ENCODE measurements around the gene PAPPA2.

Gene PAPPA2

DNA sequence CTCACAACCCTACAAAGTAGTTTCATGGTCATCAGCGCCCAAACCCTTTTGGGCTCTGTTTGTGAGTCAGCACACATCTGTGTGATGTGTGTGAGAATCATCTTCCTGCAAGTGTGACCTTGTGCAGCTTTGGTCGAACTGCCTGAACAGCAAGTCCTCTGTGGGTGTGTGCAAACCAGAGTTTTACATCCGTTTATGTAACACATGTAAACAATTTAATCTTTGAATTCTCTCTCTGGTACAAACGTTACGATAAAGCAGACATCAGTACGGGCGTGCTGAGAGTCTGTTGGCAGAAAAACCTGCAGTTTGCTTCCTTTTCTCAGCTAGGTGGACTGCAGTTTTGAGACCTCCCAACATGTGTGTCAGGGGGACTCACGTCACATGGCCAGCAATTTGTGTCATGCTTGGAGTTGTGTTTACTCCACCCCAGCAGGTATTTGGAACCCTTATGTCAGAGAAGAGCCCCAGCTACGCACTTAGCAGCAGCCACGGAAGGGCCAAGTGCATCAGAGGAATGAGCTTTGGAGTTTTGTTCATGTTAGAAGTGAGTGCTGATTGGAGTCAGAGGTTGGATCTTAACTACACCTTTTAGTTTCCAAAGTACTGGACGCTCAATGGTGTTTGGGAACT lies 230.8 kb downstream of the PAPPA2 start:
- Histone ChIP-seq H3K4me3 (ENCODE audit: low read depth, low read length) (no peak overlapping the region), H3K9ac (ENCODE audit: low read length) (no peak overlapping the region), H3K4me1 (ENCODE audit: control insufficient read depth, insufficient read depth, low read length) (peaks cover 14% of the 10 kb centered on the region; the same call in 1 of the 2 replicates), H3K9me3 (ENCODE audit: control insufficient read depth, insufficient read depth, low read depth, low read length) (no peaks in the 10 kb centered on the region), H3K27ac (ENCODE audit: low read depth, low read length) (no peak overlapping the region), H3K36me3 (ENCODE audit: control insufficient read depth, insufficient read depth, low read length) (no peaks in the 10 kb centered on the region), H3K27me3 (ENCODE audit: control insufficient read depth, insufficient read depth, low read length) (no peaks in the 10 kb centered on the region)

DNA sequence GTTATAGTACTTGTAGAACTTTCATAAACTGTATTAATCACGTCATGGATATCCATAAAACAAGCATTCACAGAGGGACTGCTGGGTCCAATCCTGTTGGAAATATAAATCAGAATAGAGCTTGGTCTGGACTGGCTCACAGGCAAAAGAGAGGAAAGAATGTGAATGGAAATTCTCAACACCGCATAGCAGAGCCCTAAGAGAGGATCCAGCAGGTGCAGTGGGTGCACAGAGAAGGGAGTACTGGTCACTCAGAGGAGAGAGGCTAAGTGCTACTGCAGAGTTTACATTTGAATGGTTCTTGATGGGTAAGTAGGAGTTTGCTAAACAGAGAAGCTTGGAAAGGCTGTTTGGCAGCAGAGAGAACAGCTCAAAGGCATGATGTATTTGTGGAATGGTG lies 231.7 kb downstream of the PAPPA2 start:
- H3K9me3 ChIP-seq (ENCODE audit: control insufficient read depth, insufficient read depth, low read depth, low read length) = no peaks in the 10 kb centered on the region
- no peak overlapping the region for H3K9ac ChIP-seq (ENCODE audit: low read length)
- peaks cover 10% of the 10 kb centered on the region; the same call in 1 of the 2 replicates for H3K4me1 ChIP-seq (ENCODE audit: control insufficient read depth, insufficient read depth, low read length)

DNA sequence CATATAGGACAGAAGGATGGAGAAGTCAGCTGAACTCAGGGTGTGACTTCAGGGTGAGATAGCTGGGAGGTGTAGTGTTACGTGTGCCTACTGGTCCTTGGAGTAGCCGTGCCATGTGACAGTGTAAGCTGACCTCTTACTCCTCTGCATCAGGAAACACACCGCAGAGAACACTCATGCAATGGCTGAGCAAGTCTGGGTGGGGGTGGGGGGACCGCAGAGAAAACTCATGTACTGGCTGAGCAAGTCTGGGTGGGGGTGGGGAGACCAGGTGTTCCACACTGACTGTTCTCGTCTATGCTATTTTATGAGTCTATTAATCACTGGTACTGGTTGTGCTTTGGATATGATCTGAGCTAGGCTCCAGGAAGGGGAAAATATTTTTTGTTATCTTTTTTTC lies 233.1 kb downstream of the PAPPA2 start:
- Histone ChIP-seq H3K36me3 (ENCODE audit: control insufficient read depth, insufficient read depth, low read length) (no peaks in the 10 kb centered on the region), H3K9ac (ENCODE audit: low read length) (no peak overlapping the region), H3K4me3 (ENCODE audit: low read depth, low read length) (no peak overlapping the region), H3K9me3 (ENCODE audit: control insufficient read depth, insufficient read depth, low read depth, low read length) (no peaks in the 10 kb centered on the region), H3K27ac (ENCODE audit: low read depth, low read length) (no peak overlapping the region), H3K27me3 (ENCODE audit: control insufficient read depth, insufficient read depth, low read length) (no peaks in the 10 kb centered on the region), H3K4me1 (ENCODE audit: control insufficient read depth, insufficient read depth, low read length) (peaks cover 10% of the 10 kb centered on the region; the same call in 1 of the 2 replicates)

More for the DNA sequence above, 231.7 kb downstream of the PAPPA2 start:
- Histone ChIP-seq H3K4me3 (ENCODE audit: low read depth, low read length) (no peak overlapping the region), H3K36me3 (ENCODE audit: control insufficient read depth, insufficient read depth, low read length) (no peaks in the 10 kb centered on the region), H3K27ac (ENCODE audit: low read depth, low read length) (no peak overlapping the region), H3K27me3 (ENCODE audit: control insufficient read depth, insufficient read depth, low read length) (no peaks in the 10 kb centered on the region)

DNA sequence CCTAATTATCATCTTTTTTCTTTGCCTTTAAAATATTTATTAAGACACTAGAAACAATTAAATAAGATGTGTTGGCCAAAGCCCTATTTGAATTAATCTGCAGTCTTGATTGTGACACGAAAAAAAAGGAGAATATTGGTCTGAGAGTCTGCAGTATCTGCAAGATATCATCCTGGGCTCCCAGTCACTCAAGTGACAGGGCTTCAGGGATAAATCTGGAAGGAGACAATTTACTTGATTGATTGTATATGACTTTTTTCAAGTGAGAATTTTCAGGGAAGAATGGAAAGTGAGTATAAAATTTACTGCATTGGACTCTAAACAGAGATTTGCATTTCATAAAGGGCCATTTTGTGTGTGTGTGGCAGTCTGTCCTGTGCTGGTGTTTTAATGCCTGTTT lies 233.7 kb downstream of the PAPPA2 start:
- no peaks in the 10 kb centered on the region for H3K9me3 ChIP-seq (ENCODE audit: control insufficient read depth, insufficient read depth, low read depth, low read length)
- peaks cover 10% of the 10 kb centered on the region; the same call in 1 of the 2 replicates for H3K4me1 ChIP-seq (ENCODE audit: control insufficient read depth, insufficient read depth, low read length)
- H3K36me3 ChIP-seq (ENCODE audit: control insufficient read depth, insufficient read depth, low read length) = no peaks in the 10 kb centered on the region
- no peak overlapping the region for H3K27ac ChIP-seq (ENCODE audit: low read depth, low read length)
- H3K27me3 ChIP-seq (ENCODE audit: control insufficient read depth, insufficient read depth, low read length) = no peaks in the 10 kb centered on the region
- H3K9ac ChIP-seq (ENCODE audit: low read length) = no peak overlapping the region
- no peak overlapping the region for H3K4me3 ChIP-seq (ENCODE audit: low read depth, low read length)

DNA sequence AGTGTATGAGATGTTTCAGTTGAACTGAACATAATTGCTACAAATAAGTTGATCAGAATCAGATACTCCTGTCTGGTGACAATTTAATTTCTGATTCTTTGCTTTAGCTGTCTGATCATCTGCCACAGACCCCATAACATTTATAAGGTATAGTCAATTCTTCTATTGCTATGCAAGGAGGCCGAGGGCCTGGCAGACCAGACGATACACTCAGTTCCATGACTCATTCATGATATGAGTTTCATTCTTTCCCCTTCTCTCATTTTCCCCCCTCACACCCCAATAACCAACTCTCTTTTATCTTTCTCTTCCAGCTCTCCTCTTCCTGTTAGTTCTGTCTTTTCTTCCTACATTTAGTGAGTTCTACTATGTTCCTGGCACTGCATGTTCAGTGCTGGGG lies 236.8 kb downstream of the PAPPA2 start:
- no peak overlapping the region for H3K4me3 ChIP-seq (ENCODE audit: low read depth, low read length)
- no peaks in the 10 kb centered on the region for H3K9me3 ChIP-seq (ENCODE audit: control insufficient read depth, insufficient read depth, low read depth, low read length)
- no peak overlapping the region for H3K9ac ChIP-seq (ENCODE audit: low read length)
- no peak overlapping the region for H3K27ac ChIP-seq (ENCODE audit: low read depth, low read length)
- no peaks in the 10 kb centered on the region for H3K27me3 ChIP-seq (ENCODE audit: control insufficient read depth, insufficient read depth, low read length)
- peaks cover 10% of the 10 kb centered on the region; the same call in 1 of the 2 replicates for H3K4me1 ChIP-seq (ENCODE audit: control insufficient read depth, insufficient read depth, low read length)
- H3K36me3 ChIP-seq (ENCODE audit: control insufficient read depth, insufficient read depth, low read length) = no peaks in the 10 kb centered on the region

DNA sequence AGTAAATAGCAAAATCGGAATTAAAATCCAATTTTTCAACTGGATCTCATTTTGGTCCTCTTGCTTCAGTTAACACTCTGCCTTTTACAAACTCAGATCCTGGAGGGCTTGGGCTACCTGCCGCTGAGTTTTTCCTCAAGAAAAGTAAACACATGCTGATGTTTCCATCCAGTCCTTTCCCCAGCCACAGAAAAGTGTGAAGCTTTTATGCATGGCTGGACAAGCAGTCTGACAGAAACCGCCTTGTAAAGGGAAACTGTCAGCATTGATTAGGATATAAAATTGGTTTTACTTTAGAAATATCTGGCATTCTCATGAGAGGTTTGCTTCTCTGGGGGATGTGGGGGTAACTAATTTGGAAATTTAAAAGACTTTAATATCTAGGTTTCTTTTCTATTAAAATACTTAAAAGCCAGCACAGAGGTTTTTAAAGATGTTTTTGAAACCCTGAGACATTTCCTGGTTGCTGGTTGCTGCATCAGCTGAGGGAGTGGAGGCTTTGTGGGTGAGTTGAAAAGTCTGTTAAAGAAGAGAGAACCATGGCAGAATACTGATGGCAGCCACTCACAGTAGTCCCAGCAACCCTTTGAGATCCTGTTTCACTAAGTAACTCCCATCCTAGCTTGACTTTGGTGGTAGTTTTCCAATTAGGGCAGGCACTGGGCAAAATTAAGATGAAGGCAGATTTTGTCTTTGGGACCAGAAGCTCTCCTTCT lies 238.3 kb downstream of the PAPPA2 start:
- Histone ChIP-seq H3K4me3 (ENCODE audit: low read depth, low read length) (no peak overlapping the region), H3K27me3 (ENCODE audit: control insufficient read depth, insufficient read depth, low read length) (no peaks in the 10 kb centered on the region), H3K9me3 (ENCODE audit: control insufficient read depth, insufficient read depth, low read depth, low read length) (no peaks in the 10 kb centered on the region), H3K27ac (ENCODE audit: low read depth, low read length) (no peak overlapping the region), H3K9ac (ENCODE audit: low read length) (no peak overlapping the region), H3K4me1 (ENCODE audit: control insufficient read depth, insufficient read depth, low read length) (peaks cover 3% of the 10 kb centered on the region; the same call in 1 of the 2 replicates), H3K36me3 (ENCODE audit: control insufficient read depth, insufficient read depth, low read length) (no peaks in the 10 kb centered on the region)

DNA sequence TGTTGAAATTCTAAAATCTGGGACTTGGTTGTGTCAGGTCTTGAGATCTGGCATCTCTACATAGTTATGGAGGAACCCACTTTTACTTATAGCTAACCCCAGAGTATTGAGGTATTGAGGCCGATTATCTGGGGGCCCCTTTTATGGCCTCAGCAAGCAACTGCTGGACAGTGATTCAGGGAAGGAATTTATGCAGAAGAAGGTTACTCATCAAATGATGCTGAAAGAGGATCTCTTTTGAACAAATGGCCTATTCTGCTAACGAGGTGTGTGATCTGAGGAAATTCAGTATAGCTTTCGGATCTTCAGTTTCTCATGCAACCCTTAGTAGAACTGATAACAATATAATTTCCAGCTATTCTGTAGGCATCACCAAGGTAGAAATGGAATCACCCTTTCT lies 239.9 kb downstream of the PAPPA2 start:
- no peaks in the 10 kb centered on the region for H3K9me3 ChIP-seq (ENCODE audit: control insufficient read depth, insufficient read depth, low read depth, low read length)
- H3K4me3 ChIP-seq (ENCODE audit: low read depth, low read length) = no peak overlapping the region
- no peaks in the 10 kb centered on the region for H3K27me3 ChIP-seq (ENCODE audit: control insufficient read depth, insufficient read depth, low read length)

DNA sequence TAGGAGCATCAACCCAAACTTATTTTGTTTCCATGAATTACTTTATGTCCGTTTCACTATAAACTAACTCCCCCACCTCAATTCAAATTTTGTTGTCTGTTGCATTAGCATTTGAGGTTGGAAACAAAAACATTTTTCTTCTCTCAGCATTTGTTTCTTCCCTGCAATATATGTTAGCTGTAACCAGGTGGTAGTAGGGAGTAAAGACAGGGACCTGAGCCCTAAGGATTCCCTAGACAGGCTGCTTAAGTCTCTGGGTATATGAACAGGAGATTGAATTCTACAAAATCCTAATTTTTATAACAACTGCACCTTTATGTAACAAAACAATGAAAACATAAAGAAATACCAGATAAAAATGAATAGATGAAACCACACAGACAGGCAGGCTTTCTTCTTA lies 242.6 kb downstream of the PAPPA2 start:
- H3K27ac ChIP-seq (ENCODE audit: low read depth, low read length) = no peak overlapping the region
- no peaks in the 10 kb centered on the region for H3K27me3 ChIP-seq (ENCODE audit: control insufficient read depth, insufficient read depth, low read length)
- H3K36me3 ChIP-seq (ENCODE audit: control insufficient read depth, insufficient read depth, low read length) = no peaks in the 10 kb centered on the region
- no peaks in the 10 kb centered on the region for H3K4me1 ChIP-seq (ENCODE audit: control insufficient read depth, insufficient read depth, low read length)
- no peaks in the 10 kb centered on the region for H3K9me3 ChIP-seq (ENCODE audit: control insufficient read depth, insufficient read depth, low read depth, low read length)
- no peak overlapping the region for H3K4me3 ChIP-seq (ENCODE audit: low read depth, low read length)
- H3K9ac ChIP-seq (ENCODE audit: low read length) = no peak overlapping the region

More for the DNA sequence above, 239.9 kb downstream of the PAPPA2 start:
- H3K27ac ChIP-seq (ENCODE audit: low read depth, low read length) = no peak overlapping the region
- no peaks in the 10 kb centered on the region for H3K36me3 ChIP-seq (ENCODE audit: control insufficient read depth, insufficient read depth, low read length)
- no peaks in the 10 kb centered on the region for H3K4me1 ChIP-seq (ENCODE audit: control insufficient read depth, insufficient read depth, low read length)
- H3K9ac ChIP-seq (ENCODE audit: low read length) = no peak overlapping the region

DNA sequence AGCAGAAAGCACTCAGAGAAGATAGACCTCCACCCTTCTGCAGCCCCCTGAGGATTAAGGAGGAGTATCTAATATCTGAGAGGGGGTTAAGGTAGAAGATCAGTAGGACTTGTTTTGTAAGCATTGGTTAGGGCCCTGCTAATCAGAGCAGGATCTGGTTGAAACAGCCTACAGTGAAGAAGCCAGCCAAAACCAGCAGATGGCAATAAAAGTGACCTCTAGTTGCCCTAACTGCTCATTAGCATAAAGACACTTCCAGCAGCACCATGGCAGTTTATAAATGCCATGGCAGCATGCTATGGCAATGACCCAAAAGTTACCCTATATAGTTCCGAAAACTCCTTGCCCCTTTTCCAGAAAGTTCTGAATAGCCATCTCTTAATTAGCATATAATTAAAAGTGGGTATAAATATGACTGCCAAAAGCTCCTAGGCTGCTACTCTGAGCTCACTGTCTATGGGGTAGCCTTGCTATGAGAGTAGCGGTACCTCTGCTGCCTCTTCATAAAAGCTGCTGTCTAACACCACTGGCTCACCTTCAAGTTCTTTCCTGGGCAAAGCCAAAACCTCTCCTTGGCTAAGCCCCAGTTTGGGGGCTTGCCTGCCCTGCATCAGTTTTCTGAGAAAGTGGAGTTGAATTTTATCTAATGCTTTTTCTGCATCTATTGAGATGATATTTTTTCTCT lies 254.2 kb downstream of the PAPPA2 start:
- no peak overlapping the region for H3K9ac ChIP-seq (ENCODE audit: low read length)
- no peaks in the 10 kb centered on the region for H3K36me3 ChIP-seq (ENCODE audit: control insufficient read depth, insufficient read depth, low read length)
- H3K27ac ChIP-seq (ENCODE audit: low read depth, low read length) = no peak overlapping the region
- H3K9me3 ChIP-seq (ENCODE audit: control insufficient read depth, insufficient read depth, low read depth, low read length) = no peaks in the 10 kb centered on the region
- H3K27me3 ChIP-seq (ENCODE audit: control insufficient read depth, insufficient read depth, low read length) = no peaks in the 10 kb centered on the region
- H3K4me1 ChIP-seq (ENCODE audit: control insufficient read depth, insufficient read depth, low read length) = no peaks in the 10 kb centered on the region
- H3K4me3 ChIP-seq (ENCODE audit: low read depth, low read length) = no peak overlapping the region

DNA sequence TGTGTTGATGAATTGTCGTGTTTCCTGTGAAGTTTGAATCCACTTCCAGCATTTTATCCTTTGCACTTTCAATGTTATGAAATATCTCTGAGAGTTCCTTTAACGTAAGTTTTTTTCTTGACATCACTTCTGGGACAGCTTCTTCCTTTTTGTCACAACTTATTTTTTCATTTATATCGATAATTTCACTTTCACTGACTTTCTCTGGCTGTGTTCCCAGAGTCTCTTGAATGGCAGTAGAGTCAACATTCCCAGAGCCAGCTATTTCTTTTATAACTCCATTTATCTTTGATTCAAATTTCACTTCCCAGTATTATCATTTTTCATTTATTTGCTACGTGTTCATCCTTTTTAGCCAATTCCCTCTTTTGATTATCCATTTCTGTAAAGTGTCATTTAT lies 256.5 kb downstream of the PAPPA2 start:
- H3K9me3 ChIP-seq (ENCODE audit: control insufficient read depth, insufficient read depth, low read depth, low read length) = no peaks in the 10 kb centered on the region
- no peaks in the 10 kb centered on the region for H3K27me3 ChIP-seq (ENCODE audit: control insufficient read depth, insufficient read depth, low read length)
- no peak overlapping the region for H3K9ac ChIP-seq (ENCODE audit: low read length)
- H3K36me3 ChIP-seq (ENCODE audit: control insufficient read depth, insufficient read depth, low read length) = no peaks in the 10 kb centered on the region
- H3K4me3 ChIP-seq (ENCODE audit: low read depth, low read length) = no peak overlapping the region
- no peak overlapping the region for H3K27ac ChIP-seq (ENCODE audit: low read depth, low read length)
- H3K4me1 ChIP-seq (ENCODE audit: control insufficient read depth, insufficient read depth, low read length) = no peaks in the 10 kb centered on the region

DNA sequence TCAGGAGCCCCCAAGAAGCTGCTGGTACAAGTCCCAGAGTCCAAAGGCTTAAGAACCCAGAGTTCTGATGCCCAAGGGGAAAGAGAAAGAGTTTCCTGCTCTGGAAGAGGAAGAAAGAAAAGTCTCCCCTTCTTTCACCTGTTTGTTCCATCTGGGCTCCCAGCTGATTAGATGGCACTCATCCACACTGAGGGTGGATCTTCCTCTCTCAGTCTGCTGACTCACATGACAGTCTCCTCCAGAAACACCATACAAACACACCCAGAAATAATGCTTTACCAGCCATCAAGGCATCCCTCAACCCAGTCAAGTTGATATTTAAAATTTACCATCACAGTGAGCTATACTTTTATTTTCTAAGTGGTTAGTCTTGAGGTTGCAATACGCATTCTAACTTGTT lies 257.9 kb downstream of the PAPPA2 start:
- H3K27ac ChIP-seq (ENCODE audit: low read depth, low read length) = no peak overlapping the region
- no peaks in the 10 kb centered on the region for H3K36me3 ChIP-seq (ENCODE audit: control insufficient read depth, insufficient read depth, low read length)
- no peaks in the 10 kb centered on the region for H3K4me1 ChIP-seq (ENCODE audit: control insufficient read depth, insufficient read depth, low read length)
- no peak overlapping the region for H3K9ac ChIP-seq (ENCODE audit: low read length)
- no peaks in the 10 kb centered on the region for H3K27me3 ChIP-seq (ENCODE audit: control insufficient read depth, insufficient read depth, low read length)
- H3K4me3 ChIP-seq (ENCODE audit: low read depth, low read length) = no peak overlapping the region
- H3K9me3 ChIP-seq (ENCODE audit: control insufficient read depth, insufficient read depth, low read depth, low read length) = no peaks in the 10 kb centered on the region

Measured in HUES6 (cell line).